ENCODE results near the gene TMA7B.
"Not testable (repeated sequence)": the region's sequence is repeated elsewhere in the genome, so short reads cannot be mapped to it uniquely, and the experiment has no call there.

The TMA7B gene

DNA sequence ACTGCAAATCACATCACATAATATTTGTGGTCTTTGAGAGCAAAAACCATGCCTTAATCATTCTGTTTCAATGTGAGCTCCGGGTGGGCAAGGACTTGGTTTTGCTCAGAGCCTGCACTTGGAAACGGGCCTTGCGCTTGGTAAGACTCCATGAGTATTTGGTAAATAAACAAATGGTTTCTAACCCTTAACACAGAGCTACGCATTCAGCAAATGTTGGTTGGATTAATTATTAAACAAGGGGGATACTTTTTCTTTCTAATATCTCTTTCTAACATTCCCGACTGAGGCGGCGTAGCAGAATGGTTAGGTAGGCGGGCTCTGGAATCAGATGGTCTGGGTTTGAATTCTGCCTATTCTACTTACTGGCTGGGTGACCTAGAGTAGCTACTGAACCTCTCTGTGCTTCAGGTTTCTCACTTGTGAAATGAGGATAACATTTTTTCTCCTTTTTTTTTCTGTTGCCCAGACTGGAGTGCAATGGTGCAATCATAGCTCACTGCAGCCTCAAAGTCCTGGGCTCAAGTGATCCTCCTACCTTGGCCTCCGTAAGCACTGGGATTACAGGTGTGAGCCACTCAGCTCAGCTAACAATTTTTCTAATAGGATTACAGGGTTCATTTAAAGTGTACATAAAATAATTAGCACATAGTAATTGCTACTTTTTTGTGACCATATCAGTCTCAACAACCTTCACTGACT, 31.1 kb downstream of the TMA7B start:
- CTCF ChIA-PET: interaction anchor here (0.6 to 0.9 kb wide), 2 partner anchors 58 to 458 kb away, joined by 3 to 4 read pairs; no protein-coding TSS in a partner anchor

DNA sequence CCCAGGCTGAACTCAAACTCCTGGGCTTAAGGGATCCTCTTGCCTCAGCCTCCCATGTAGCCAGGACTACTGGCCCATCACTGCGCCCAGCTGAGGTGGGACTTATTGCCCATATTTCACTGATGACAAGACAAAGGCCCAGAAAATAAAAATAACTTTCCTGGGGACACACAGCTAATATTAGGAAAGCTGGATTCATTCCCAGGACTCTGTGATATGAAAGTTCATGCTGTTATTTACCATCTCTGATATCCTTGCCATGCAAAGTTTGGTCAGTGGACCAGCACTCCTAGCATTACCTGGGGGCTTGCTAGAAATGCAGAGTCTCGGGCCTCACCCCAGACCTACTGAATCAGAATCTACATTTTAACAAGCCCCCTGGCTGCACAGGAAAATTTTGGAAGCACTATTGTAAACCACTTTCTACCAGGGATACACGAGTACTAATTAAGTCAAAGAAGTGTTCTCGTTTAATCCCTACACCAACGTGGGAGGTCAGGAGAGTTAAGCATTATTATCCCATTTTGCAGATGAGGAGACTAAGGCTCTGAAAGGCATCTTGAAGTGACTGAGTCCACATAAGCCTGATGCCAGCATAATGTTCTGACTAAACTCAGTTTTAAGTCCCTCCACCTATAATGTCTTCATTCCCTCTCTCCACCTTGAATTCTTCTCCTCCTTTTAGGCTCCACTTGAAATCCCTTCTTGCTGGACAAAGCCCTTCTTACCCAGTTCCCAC, 32.1 kb downstream of the TMA7B start:
- DNase-seq (ENCODE audit: low read depth, low spot score): no peak
- TF ChIP-seq, protein P1, sequence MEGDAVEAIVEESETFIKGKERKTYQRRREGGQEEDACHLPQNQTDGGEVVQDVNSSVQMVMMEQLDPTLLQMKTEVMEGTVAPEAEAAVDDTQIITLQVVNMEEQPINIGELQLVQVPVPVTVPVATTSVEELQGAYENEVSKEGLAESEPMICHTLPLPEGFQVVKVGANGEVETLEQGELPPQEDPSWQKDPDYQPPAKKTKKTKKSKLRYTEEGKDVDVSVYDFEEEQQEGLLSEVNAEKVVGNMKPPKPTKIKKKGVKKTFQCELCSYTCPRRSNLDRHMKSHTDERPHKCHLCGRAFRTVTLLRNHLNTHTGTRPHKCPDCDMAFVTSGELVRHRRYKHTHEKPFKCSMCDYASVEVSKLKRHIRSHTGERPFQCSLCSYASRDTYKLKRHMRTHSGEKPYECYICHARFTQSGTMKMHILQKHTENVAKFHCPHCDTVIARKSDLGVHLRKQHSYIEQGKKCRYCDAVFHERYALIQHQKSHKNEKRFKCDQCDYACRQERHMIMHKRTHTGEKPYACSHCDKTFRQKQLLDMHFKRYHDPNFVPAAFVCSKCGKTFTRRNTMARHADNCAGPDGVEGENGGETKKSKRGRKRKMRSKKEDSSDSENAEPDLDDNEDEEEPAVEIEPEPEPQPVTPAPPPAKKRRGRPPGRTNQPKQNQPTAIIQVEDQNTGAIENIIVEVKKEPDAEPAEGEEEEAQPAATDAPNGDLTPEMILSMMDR (IDR thresholded peaks at IDR 0.05; ENCODE audit: insufficient read depth, low read length, missing control alignments): no peak
- POLR2A ChIA-PET: no interaction called here
- no peak overlapping the region for H3K4me3 ChIP-seq (ENCODE audit: low read depth, low read length)
- CTCF ChIA-PET: interaction anchor here (2.0 kb wide), 1 partner anchor 33 kb away, joined by 9 read pairs; no protein-coding TSS in a partner anchor

More for the DNA sequence above, 31.1 kb downstream of the TMA7B start:
- no peak for DNase-seq (ENCODE audit: low read depth, low spot score)
- no peak overlapping the region for H3K4me3 ChIP-seq (ENCODE audit: low read depth, low read length)
- TF ChIP-seq, protein P1 (IDR thresholded peaks at IDR 0.05; ENCODE audit: insufficient read depth, low read length, missing control alignments): no peak
- POLR2A ChIA-PET: no interaction called here

- POLR2A ChIA-PET; DNase-seq (ENCODE audit: low read depth, low spot score); H3K4me3 ChIP-seq (ENCODE audit: low read depth, low read length): not testable (repeated sequence)
- CTCF ChIA-PET: interaction anchor here (1.6 to 2.0 kb wide), 2 partner anchors 32 to 459 kb away, joined by 5 to 9 read pairs; no protein-coding TSS in a partner anchor
Measured at GRCh38 chr22:39992894-39993293, 32.7 kb downstream of the TMA7B start.

GRCh38 chr22:39994041-39994565, 33.9 kb downstream of the TMA7B start:
- CTCF ChIA-PET: interaction anchor here (0.6 to 2.0 kb wide), 3 partner anchors 12 to 460 kb away, joined by 3 to 9 read pairs (median 5); no protein-coding TSS in a partner anchor
- no peak overlapping the region for H3K4me3 ChIP-seq (ENCODE audit: low read depth, low read length)
- POLR2A ChIA-PET: no interaction called here
- DNase-seq (ENCODE audit: low read depth, low spot score): peak; percentile 19
- TF ChIP-seq, protein P1 (IDR thresholded peaks at IDR 0.05; ENCODE audit: insufficient read depth, low read length, missing control alignments): no peak

DNA sequence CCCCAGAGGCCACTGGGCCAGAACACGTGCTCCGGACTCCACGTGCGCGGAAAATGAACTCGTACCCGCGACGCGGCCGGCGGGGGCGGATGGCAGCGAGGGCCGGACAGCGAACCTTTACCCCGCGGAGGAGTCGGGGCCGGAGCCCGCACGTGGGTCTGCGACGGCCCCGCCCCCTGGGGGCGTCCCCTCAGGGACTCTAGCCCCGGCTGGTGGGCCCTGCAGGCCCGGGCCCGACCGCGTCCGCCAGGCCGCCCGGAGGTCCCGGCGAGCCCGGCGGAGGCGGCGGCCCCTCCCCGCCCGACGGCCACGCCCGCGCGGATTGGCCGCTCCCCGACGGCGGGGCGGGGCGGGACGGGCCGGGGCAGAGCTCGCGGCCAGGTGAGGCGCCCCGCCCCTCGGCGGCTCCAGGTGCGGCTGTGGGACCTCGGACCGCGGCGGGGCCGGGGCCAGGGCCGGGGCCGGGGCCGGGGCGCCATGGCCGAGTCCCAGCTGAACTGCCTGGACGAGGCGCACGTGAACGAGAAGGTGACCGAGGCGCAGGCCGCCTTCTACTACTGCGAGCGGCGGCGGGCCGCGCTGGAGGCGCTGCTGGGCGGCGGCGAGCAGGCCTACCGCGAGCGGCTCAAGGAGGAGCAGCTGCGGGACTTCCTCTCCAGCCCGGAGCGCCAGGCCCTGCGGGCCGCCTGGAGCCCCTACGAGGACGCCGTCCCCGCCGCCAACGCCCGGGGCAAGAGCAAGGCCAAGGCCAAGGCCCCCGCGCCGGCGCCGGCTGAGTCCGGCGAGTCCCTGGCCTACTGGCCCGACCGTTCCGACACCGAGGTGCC, 34.6 kb downstream of the TMA7B start, which contains the start of gene FAM83F:
FAM83F (plus strand) TSS at position 389 of the 827 bp plus-strand sequence; CDS start at position 478, 89 bp downstream.
- CTCF ChIA-PET: interaction anchor here (1.6 to 2.0 kb wide), 2 partner anchors 30 to 461 kb away, joined by 5 to 9 read pairs; no protein-coding TSS in a partner anchor
- DNase-seq (ENCODE audit: low read depth, low spot score): no peak
- H3K4me3 ChIP-seq (ENCODE audit: low read depth, low read length): no peak within 1 kb of the TSS

More for the DNA sequence above, 34.6 kb downstream of the TMA7B start, which contains the start of gene FAM83F:
- POLR2A ChIA-PET: no interaction called here
- TF ChIP-seq, protein P1 (IDR thresholded peaks at IDR 0.05; ENCODE audit: insufficient read depth, low read length, missing control alignments): no peak

Measured in AG04449 (cell line).